HEK293 (cell line): ENCODE results near the gene MOB4.

ENCODE experiments used
- CTCF ChIA-PET: fragments of 350-600 bp; formaldehyde crosslinking; extraction: SDS; loops from one replicate; lab custom pipeline; 2021; ENCODE audit warnings: antibody characterized with exemption; lab: Yijun Ruan, JAX
- POLR2A ChIA-PET: fragments of 300-600 bp; formaldehyde crosslinking; extraction: SDS; loops from one replicate; lab custom pipeline; 2020; ENCODE audit warnings: antibody characterized with exemption, inconsistent platforms; lab: Yijun Ruan, JAX
- H3K27ac ChIP-seq: fragments of 200-500 bp; sonication (Bioruptor generic); 2 replicates; pipeline ENCODE4 v1.5.1; 2014; ENCODE audit warnings: low read depth, low read length, control low read depth, inconsistent platforms; ENCODE audit errors: extremely low read depth
- H3K36me3 ChIP-seq, 2 experiments: fragments of 200-500 bp in 1 of 2; sonication (Bioruptor generic) in 1 of 2; 1 replicate in 1 of 2; 2 replicates in 1 of 2; pipeline ENCODE4 v1.5.1; 2014 to 2017; ENCODE audit warnings: inconsistent platforms in 2 of 2, low read length in 2 of 2; ENCODE audit not compliant: control insufficient read depth in 2 of 2, insufficient read depth in 1 of 2
- H3K4me1 ChIP-seq: fragments of 200-500 bp; sonication (Bioruptor generic); 2 replicates; pipeline ENCODE4 v1.5.1; 2014; ENCODE audit warnings: mild to moderate bottlenecking, low read length, inconsistent platforms; ENCODE audit not compliant: control insufficient read depth, insufficient read depth
- H3K4me3 ChIP-seq: 2 replicates; pipeline ENCODE4 v1.5.1; 2011; ENCODE audit warnings: low read depth, mild to moderate bottlenecking, control low read depth, low read length, moderate library complexity
- H3K9me3 ChIP-seq: fragments of 200-500 bp; sonication (Bioruptor generic); 2 replicates; pipeline ENCODE4 v1.5.1; 2014; ENCODE audit warnings: low read depth, low read length, inconsistent platforms; ENCODE audit not compliant: control insufficient read depth, insufficient read depth
- HOXC10 ChIP-seq: sonication (generic); formaldehyde crosslinking; IDR thresholded peaks from 2 replicates; pipeline ENCODE4 v1.8.1; 2023; ENCODE audit warnings: mild to moderate bottlenecking, missing genetic modification reagents
- KLF1 ChIP-seq: fragments of 450-650 bp; formaldehyde crosslinking; IDR thresholded peaks from 2 replicates; pipeline ENCODE4 v1.5.1; 2016; ENCODE audit warnings: missing biosample characterization, missing genetic modification characterization
- ZNF10 ChIP-seq: fragments of 450-650 bp; formaldehyde crosslinking; IDR thresholded peaks from 2 replicates; pipeline ENCODE4 v1.5.1; 2017; ENCODE audit warnings: missing biosample characterization, missing genetic modification characterization
- ZNF112 ChIP-seq: fragments of 450-650 bp; formaldehyde crosslinking; IDR thresholded peaks from 2 replicates; pipeline ENCODE4 v1.5.0; 2017; ENCODE audit warnings: missing biosample characterization, missing genetic modification characterization
- ZNF132 ChIP-seq: fragments of 450-650 bp; formaldehyde crosslinking; IDR thresholded peaks from 2 replicates; pipeline ENCODE4 v1.5.1; 2017; ENCODE audit warnings: missing biosample characterization, missing genetic modification characterization, borderline replicate concordance
- ZNF133 ChIP-seq: fragments of 450-650 bp; formaldehyde crosslinking; IDR thresholded peaks from 2 replicates; pipeline ENCODE4 v1.5.1; 2016; ENCODE audit warnings: missing biosample characterization, missing genetic modification characterization
- ZNF138 ChIP-seq: fragments of 450-650 bp; formaldehyde crosslinking; IDR thresholded peaks from 2 replicates; pipeline ENCODE4 v1.5.1; 2016; ENCODE audit warnings: missing biosample characterization, missing genetic modification characterization, borderline replicate concordance
- ZNF175 ChIP-seq: fragments of 450-650 bp; formaldehyde crosslinking; IDR thresholded peaks from 2 replicates; pipeline ENCODE4 v1.5.1; 2016; ENCODE audit warnings: missing biosample characterization, missing genetic modification characterization
- ZNF19 ChIP-seq: fragments of 450-650 bp; formaldehyde crosslinking; IDR thresholded peaks from 2 replicates; pipeline ENCODE4; 2016; ENCODE audit warnings: missing biosample characterization, missing genetic modification characterization, low read depth
- ZNF214 ChIP-seq: fragments of 450-650 bp; formaldehyde crosslinking; IDR thresholded peaks from 2 replicates; pipeline ENCODE4 v1.5.1; 2017; ENCODE audit warnings: missing biosample characterization, mild to moderate bottlenecking, missing genetic modification characterization, borderline replicate concordance
- ZNF248 ChIP-seq: fragments of 450-650 bp; formaldehyde crosslinking; IDR thresholded peaks from 2 replicates; pipeline ENCODE4 v1.5.1; 2017; ENCODE audit warnings: missing biosample characterization, missing genetic modification characterization
- ZNF394 ChIP-seq: fragments of 450-650 bp; formaldehyde crosslinking; IDR thresholded peaks from 2 replicates; pipeline ENCODE4 v1.5.1; 2016; ENCODE audit warnings: missing biosample characterization, missing genetic modification characterization, mild to moderate bottlenecking, moderate library complexity, borderline replicate concordance
- ZNF544 ChIP-seq: fragments of 450-650 bp; formaldehyde crosslinking; IDR thresholded peaks from 2 replicates; pipeline ENCODE4 v1.5.0; 2017; ENCODE audit warnings: missing biosample characterization, missing genetic modification characterization
- ZNF548 ChIP-seq: fragments of 450-650 bp; formaldehyde crosslinking; IDR thresholded peaks from 2 replicates; pipeline ENCODE4 v1.5.1; 2016; ENCODE audit warnings: missing biosample characterization, missing genetic modification characterization
- ZNF558 ChIP-seq: fragments of 450-650 bp; formaldehyde crosslinking; IDR thresholded peaks from 2 replicates; pipeline ENCODE4 v1.5.1; 2016; ENCODE audit warnings: missing biosample characterization, missing genetic modification characterization
- ZNF629 ChIP-seq: fragments of 450-650 bp; formaldehyde crosslinking; IDR thresholded peaks from 2 replicates; pipeline ENCODE4 v1.5.1; 2017; ENCODE audit warnings: missing biosample characterization, missing genetic modification characterization
- ZNF791 ChIP-seq: fragments of 450-650 bp; formaldehyde crosslinking; IDR thresholded peaks from 2 replicates; pipeline ENCODE4 v1.5.1; 2016; ENCODE audit warnings: missing biosample characterization, missing genetic modification characterization
- TF ChIP-seq, protein P1 (sequence below): fragments of 450-650 bp; formaldehyde crosslinking; IDR thresholded peaks from 2 replicates; pipeline ENCODE4 v1.5.1; 2017; ENCODE audit warnings: missing biosample characterization, missing genetic modification characterization
- TF ChIP-seq, protein P2 (sequence below): sonication (generic); formaldehyde crosslinking; IDR thresholded peaks from 2 replicates; pipeline ENCODE4 v1.8.1; 2022; ENCODE audit warnings: mild to moderate bottlenecking, moderate library complexity, missing genetic modification reagents
- TF ChIP-seq, protein P3 (sequence below): fragments of 450-650 bp; formaldehyde crosslinking; IDR thresholded peaks from 2 replicates; pipeline ENCODE4 v1.5.1; 2017; ENCODE audit warnings: missing biosample characterization, missing genetic modification characterization
- TF ChIP-seq, protein P4 (sequence below): fragments of 450-650 bp; formaldehyde crosslinking; IDR thresholded peaks from 2 replicates; pipeline ENCODE4 v1.5.1; 2016; ENCODE audit warnings: missing biosample characterization, missing genetic modification characterization, low read depth

The MOB4 gene

DNA sequence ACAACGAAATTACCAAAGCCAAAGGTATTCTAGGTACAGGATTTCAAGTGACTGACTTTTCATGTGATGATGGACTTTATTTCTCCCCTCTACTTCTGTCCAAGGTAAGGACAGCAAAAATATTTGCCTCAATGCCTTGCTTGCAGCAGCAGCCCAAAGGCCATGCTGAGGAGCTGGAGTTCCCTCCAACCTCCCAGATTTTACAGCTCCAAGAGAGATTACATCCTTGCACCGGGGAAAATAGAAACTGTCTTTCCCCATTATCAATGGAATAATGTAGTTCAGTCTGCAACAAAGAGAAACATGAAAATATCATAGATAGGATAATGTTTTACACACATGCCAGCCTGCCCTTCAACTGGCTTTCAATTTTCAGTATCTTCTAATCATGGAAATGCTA is 29.7 kb upstream of the MOB4 start:
- Histone ChIP-seq H3K36me3 (peaks cover 40 to 60% of the 10 kb centered on the region in 2 experiments), H3K4me3 (no peak overlapping the region), H3K9me3 (no peaks in the 10 kb centered on the region), H3K4me1 (no peaks in the 10 kb centered on the region), H3K27ac (no peak overlapping the region)
- CTCF ChIA-PET: no interaction called here
- TF ChIP-seq HOXC10 (CRISPR knock-in tag) (no peak), ZNF558 (no peak), ZNF138 (tag by site-specific recombination) (no peak)
- TF ChIP-seq, protein P1, sequence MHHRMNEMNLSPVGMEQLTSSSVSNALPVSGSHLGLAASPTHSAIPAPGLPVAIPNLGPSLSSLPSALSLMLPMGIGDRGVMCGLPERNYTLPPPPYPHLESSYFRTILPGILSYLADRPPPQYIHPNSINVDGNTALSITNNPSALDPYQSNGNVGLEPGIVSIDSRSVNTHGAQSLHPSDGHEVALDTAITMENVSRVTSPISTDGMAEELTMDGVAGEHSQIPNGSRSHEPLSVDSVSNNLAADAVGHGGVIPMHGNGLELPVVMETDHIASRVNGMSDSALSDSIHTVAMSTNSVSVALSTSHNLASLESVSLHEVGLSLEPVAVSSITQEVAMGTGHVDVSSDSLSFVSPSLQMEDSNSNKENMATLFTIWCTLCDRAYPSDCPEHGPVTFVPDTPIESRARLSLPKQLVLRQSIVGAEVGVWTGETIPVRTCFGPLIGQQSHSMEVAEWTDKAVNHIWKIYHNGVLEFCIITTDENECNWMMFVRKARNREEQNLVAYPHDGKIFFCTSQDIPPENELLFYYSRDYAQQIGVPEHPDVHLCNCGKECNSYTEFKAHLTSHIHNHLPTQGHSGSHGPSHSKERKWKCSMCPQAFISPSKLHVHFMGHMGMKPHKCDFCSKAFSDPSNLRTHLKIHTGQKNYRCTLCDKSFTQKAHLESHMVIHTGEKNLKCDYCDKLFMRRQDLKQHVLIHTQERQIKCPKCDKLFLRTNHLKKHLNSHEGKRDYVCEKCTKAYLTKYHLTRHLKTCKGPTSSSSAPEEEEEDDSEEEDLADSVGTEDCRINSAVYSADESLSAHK: peak; percentile 93
- POLR2A ChIA-PET: no interaction called here

DNA sequence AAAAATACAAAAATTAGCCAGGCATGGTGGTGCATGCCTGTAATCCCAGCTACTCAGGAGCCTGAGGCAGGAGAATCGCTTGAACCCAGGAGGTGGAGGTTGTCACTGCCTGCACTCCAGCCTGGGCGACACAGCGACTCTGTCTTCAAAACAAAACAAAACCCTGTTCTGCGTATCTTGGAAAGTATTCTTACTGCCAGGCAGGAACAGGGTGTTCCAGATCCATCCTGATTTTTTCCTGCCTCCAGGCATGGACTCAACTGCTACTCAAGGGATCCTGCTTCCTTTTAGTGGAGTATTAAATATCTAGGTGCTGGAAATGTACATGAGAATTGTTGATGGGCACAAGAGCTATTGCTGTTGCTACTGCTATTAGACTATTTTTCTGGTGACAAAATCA is 28.5 kb upstream of the MOB4 start:
- Histone ChIP-seq H3K27ac (no peak overlapping the region), H3K4me1 (no peaks in the 10 kb centered on the region), H3K4me3 (no peak overlapping the region), H3K36me3 (peaks cover 52 to 72% of the 10 kb centered on the region in 2 experiments), H3K9me3 (no peaks in the 10 kb centered on the region)
- TF ChIP-seq ZNF214 (tag by site-specific recombination) (no peak), ZNF548 (tag by site-specific recombination) (no peak), ZNF112 (no peak), ZNF544 (tag by site-specific recombination) (no peak)
- TF ChIP-seq, protein P2, sequence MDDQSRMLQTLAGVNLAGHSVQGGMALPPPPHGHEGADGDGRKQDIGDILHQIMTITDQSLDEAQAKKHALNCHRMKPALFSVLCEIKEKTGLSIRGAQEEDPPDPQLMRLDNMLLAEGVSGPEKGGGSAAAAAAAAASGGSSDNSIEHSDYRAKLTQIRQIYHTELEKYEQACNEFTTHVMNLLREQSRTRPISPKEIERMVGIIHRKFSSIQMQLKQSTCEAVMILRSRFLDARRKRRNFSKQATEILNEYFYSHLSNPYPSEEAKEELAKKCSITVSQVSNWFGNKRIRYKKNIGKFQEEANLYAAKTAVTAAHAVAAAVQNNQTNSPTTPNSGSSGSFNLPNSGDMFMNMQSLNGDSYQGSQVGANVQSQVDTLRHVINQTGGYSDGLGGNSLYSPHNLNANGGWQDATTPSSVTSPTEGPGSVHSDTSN (CRISPR knock-in tag): no peak
- POLR2A ChIA-PET: no interaction called here
- CTCF ChIA-PET: no interaction called here

DNA sequence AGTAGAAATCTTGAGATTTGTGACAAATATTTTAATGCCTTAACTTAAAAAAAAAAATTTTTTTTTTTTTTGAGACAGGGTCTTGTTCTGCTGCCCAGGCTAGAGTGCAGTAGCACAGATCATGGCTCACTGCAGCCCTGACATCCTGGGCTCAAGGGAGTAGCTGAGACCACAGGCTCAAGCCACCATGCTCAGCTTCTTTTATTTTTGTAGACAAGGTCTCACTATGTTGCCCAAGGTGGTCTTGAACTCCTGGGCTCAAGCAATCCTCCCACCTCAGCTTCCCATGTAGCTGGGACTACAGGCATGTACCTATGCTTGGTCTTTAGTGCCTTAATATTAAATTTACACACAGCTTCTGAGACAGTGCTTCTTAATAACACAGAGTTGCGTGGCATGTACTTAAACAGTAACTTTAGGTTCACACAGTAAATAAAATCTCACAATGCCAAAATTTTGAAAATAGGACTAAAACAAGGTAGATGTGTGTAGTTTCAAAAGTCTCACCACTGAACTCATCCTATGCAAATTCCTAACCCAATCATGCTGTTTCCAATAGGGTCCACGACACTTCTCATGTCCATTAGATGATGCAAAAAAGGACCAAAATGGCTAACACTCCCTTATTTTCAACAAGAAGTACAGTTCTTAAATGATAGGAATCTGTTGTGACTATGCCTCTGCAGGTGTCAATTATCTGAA is 20.3 kb upstream of the MOB4 start:
- ChIA-PET POLR2A (interaction anchor here (0.6 to 0.7 kb wide), 3 partner anchors 18 to 36 kb away, joined by 3 to 4 read pairs (median 4); no protein-coding TSS in a partner anchor), CTCF (interaction anchor here (0.5 kb wide), 1 partner anchor 306 kb away, joined by 3 read pairs; no protein-coding TSS in a partner anchor)
- Histone ChIP-seq H3K27ac (no peak overlapping the region; the same call in 1 of the 2 replicates), H3K36me3 (peaks cover 72 to 85% of the 10 kb centered on the region in 2 experiments), H3K9me3 (no peaks in the 10 kb centered on the region), H3K4me3 (no peak overlapping the region), H3K4me1 (peaks cover 8% of the 10 kb centered on the region; the same call in 1 of the 2 replicates)
- TF ChIP-seq ZNF394 (tag by site-specific recombination) (peak; percentile 52; the same call in 1 of the 2 replicates), ZNF132 (tag by site-specific recombination) (no peak)

DNA sequence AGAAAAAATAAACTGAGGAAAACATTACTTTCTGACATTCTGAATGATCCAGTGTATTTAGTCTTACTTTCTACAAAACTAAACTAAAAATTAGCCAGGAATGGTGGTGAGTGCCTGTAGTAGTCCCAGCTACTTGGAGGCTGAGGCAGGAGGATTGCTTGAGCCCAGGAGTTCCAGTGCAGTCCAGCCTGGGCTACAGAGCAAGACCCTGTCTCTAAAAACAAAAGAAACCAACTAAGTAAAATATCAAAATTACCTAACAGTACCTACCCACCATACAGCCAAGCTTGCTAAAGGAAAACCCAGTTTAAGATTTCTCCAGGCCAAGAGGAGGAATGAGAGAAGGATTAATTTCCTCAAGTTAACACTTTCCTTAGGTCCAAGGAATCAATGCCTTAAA is 19.2 kb upstream of the MOB4 start:
- H3K27ac ChIP-seq: no peak overlapping the region
- TF ChIP-seq ZNF791 (tag by site-specific recombination) (no peak), ZNF175 (tag by site-specific recombination) (no peak), ZNF10 (tag by site-specific recombination) (no peak), KLF1 (tag by site-specific recombination) (no peak), ZNF248 (no peak), ZNF19 (tag by site-specific recombination) (no peak), ZNF133 (no peak), ZNF629 (tag by site-specific recombination) (no peak), ZNF544 (tag by site-specific recombination) (no peak)
- TF ChIP-seq, protein P3, sequence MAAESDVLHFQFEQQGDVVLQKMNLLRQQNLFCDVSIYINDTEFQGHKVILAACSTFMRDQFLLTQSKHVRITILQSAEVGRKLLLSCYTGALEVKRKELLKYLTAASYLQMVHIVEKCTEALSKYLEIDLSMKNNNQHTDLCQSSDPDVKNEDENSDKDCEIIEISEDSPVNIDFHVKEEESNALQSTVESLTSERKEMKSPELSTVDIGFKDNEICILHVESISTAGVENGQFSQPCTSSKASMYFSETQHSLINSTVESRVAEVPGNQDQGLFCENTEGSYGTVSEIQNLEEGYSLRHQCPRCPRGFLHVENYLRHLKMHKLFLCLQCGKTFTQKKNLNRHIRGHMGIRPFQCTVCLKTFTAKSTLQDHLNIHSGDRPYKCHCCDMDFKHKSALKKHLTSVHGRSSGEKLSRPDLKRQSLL (tag by site-specific recombination): no peak
- TF ChIP-seq, protein P4, sequence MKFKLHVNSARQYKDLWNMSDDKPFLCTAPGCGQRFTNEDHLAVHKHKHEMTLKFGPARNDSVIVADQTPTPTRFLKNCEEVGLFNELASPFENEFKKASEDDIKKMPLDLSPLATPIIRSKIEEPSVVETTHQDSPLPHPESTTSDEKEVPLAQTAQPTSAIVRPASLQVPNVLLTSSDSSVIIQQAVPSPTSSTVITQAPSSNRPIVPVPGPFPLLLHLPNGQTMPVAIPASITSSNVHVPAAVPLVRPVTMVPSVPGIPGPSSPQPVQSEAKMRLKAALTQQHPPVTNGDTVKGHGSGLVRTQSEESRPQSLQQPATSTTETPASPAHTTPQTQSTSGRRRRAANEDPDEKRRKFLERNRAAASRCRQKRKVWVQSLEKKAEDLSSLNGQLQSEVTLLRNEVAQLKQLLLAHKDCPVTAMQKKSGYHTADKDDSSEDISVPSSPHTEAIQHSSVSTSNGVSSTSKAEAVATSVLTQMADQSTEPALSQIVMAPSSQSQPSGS (tag by site-specific recombination): no peak

More for the DNA sequence above, 19.2 kb upstream of the MOB4 start:
- Histone ChIP-seq H3K4me1 (peaks cover 9% of the 10 kb centered on the region; the same call in 1 of the 2 replicates), H3K9me3 (no peaks in the 10 kb centered on the region), H3K4me3 (no peak overlapping the region), H3K36me3 (peaks cover 61 to 78% of the 10 kb centered on the region in 2 experiments)
- CTCF ChIA-PET: no interaction called here
- POLR2A ChIA-PET: no interaction called here
